ENCODE data around the gene SLC30A3.
A peak's percentile ranks its signal among the peaks of the same experiment; 100 is the strongest.

Gene SLC30A3

DNA sequence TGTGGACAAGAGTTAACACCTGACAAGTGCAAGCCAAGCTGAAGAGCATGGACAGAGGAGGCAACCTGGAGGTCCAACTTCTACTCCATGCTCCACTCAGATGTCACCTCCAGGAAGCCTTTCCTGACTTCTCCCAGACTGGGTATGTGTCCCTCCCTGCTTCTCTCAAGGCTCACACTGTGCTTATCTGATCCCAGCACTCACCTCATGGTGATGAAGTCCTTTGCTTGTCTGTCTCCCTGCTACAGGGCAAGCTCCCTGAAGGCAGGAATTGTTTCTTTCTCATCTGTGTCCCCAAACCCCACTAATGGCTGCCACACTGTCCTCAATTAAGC, 2.7 kb upstream of the SLC30A3 start:
- TF ChIP-seq EZH2 (IDR thresholded peaks at IDR 0.05) (no peak), POLR2AphosphoS5 (IDR thresholded peaks at IDR 0.05; ENCODE audit: borderline replicate concordance, low read depth, low read length) (no peak), FOXP2 (optimal IDR thresholded peaks at IDR 0.05; ENCODE audit: control extremely low read depth, extremely low read length, insufficient read depth) (no peak)
- H3K27ac ChIP-seq, result no peak overlapping the region
- H3K4me3 ChIP-seq, result no peak overlapping the region
- no peak overlapping the region for H3K9ac ChIP-seq (ENCODE audit: insufficient read length)
- H3K36me3 ChIP-seq (ENCODE audit: insufficient read depth, low read length), result no peaks in the 10 kb centered on the region
- no peak for DNase-seq (ENCODE audit: low read depth, low spot score)
- H3K9me3 ChIP-seq (ENCODE audit: low read depth, low read length), result no peaks in the 10 kb centered on the region

- Histone ChIP-seq H3K27ac (no peak overlapping the region), H3K9ac (ENCODE audit: insufficient read length) (no peak overlapping the region), H3K9me3 (ENCODE audit: low read depth, low read length) (no peaks in the 10 kb centered on the region), H3K4me3 (peak overlapping the region; percentile 7; the same call in 1 of the 2 replicates), H3K36me3 (ENCODE audit: insufficient read depth, low read length) (no peaks in the 10 kb centered on the region)
- DNase-seq (ENCODE audit: low read depth, low spot score), result no peak
- TF ChIP-seq EZH2 (IDR thresholded peaks at IDR 0.05), result no peak
- TF ChIP-seq FOXP2 (optimal IDR thresholded peaks at IDR 0.05; ENCODE audit: control extremely low read depth, extremely low read length, insufficient read depth), result no peak
- no peak for TF ChIP-seq POLR2AphosphoS5 (IDR thresholded peaks at IDR 0.05; ENCODE audit: borderline replicate concordance, low read depth, low read length)
These were observed 2.1 kb upstream of the SLC30A3 start for GRCh38 chr2:27264753-27265535.

GRCh38 chr2:27264253-27264752, 1.5 kb upstream of the SLC30A3 start:
- no peaks in the 10 kb centered on the region for H3K36me3 ChIP-seq (ENCODE audit: insufficient read depth, low read length)
- DNase-seq (ENCODE audit: low read depth, low spot score), result no peak
- no peak overlapping the region for H3K27ac ChIP-seq
- TF ChIP-seq POLR2AphosphoS5 (IDR thresholded peaks at IDR 0.05; ENCODE audit: borderline replicate concordance, low read depth, low read length) (no peak), EZH2 (IDR thresholded peaks at IDR 0.05) (no peak), FOXP2 (optimal IDR thresholded peaks at IDR 0.05; ENCODE audit: control extremely low read depth, extremely low read length, insufficient read depth) (no peak)
- H3K4me3 ChIP-seq, result peak overlapping the region; percentile 93
- H3K9me3 ChIP-seq (ENCODE audit: low read depth, low read length), result no peaks in the 10 kb centered on the region
- H3K9ac ChIP-seq (ENCODE audit: insufficient read length), result no peak overlapping the region

DNA sequence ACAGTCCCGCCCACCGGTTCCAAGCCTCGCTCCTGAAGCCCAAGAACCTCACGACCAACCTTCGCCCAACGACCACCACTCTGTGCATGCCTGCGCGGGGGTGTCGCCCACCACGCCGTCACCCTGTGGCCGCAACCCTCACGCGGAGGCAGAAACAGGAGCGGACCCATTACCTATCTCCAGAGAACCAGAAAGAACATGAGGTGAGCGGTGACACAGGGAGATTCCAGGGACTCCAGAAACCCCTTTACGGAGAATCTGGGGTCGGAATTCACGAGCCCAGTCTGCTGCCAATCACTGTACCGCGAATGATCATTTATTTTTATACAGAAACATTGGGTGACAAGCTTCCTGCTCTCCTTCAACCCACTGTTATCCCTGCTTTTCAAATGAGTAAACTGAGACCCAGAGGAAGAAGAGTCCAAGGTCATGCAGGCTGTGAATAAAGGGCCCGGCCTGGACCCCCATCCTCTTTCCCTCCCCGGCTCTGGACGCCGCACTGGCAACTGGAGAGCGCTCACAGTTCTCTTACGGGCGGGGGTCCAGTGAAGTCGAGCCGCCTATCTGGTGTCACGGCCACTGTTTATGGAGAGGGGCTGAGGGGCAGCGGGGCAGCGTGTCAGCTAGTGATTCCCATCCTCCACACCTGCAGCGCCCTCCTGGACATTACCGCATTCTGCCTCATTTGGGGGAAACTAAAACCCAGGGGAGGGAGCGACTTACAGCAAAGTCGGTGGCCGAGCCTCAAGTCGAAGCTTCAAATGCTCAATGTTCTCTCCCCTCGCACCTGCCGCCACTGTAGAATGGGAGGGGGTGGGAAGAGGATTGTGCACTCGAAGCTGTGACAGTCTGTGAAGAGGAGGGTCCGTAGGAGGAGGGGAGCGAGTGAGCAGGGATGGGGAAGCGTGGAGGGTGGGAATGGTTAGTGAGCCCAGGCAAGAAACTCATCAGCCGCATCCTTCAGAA, 723 bp upstream of the SLC30A3 start:
- Histone ChIP-seq H3K9ac (ENCODE audit: insufficient read length) (peak overlapping the region; percentile 60), H3K4me3 (peak overlapping the region; percentile 93), H3K27ac (no peak overlapping the region), H3K36me3 (ENCODE audit: insufficient read depth, low read length) (no peaks in the 10 kb centered on the region), H3K9me3 (ENCODE audit: low read depth, low read length) (no peaks in the 10 kb centered on the region)
- TF ChIP-seq FOXP2 (optimal IDR thresholded peaks at IDR 0.05; ENCODE audit: control extremely low read depth, extremely low read length, insufficient read depth) (no peak), POLR2AphosphoS5 (IDR thresholded peaks at IDR 0.05; ENCODE audit: borderline replicate concordance, low read depth, low read length) (no peak), EZH2 (IDR thresholded peaks at IDR 0.05) (no peak)
- DNase-seq (ENCODE audit: low read depth, low spot score), result no peak

DNA sequence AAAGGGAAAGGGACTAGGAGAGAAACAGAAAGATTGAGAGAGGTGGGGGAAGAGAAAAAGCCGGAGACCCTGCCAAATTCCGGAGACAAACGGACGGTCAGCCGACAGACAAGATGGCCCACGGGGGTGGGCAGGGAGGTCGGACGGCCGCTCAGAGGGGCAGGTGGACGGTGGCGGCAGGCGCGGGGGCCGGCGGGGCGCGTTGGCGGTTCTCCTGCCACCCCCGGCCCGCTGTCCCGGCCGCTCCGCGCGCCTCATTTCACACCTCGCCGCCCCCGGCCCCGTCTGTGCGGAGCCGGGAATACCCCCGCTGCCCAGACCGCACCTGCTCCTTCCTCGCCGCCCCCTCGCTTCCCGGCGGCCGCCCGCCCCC, 935 bp downstream of the SLC30A3 start:
- H3K27ac ChIP-seq, result no peak overlapping the region
- DNase-seq (ENCODE audit: low read depth, low spot score), result no peak
- H3K9ac ChIP-seq (ENCODE audit: insufficient read length), result peak overlapping the region; percentile 81
- no peaks in the 10 kb centered on the region for H3K9me3 ChIP-seq (ENCODE audit: low read depth, low read length)
- no peak for TF ChIP-seq POLR2AphosphoS5 (IDR thresholded peaks at IDR 0.05; ENCODE audit: borderline replicate concordance, low read depth, low read length)
- TF ChIP-seq FOXP2 (optimal IDR thresholded peaks at IDR 0.05; ENCODE audit: control extremely low read depth, extremely low read length, insufficient read depth), result no peak
- TF ChIP-seq EZH2 (IDR thresholded peaks at IDR 0.05), result no peak
- no peaks in the 10 kb centered on the region; the same call in 1 of the 2 replicates for H3K36me3 ChIP-seq (ENCODE audit: insufficient read depth, low read length)
- H3K4me3 ChIP-seq, result peak overlapping the region; percentile 93

GRCh38 chr2:27261241-27261925, 1.5 kb downstream of the SLC30A3 start:
- Histone ChIP-seq H3K27ac (no peak overlapping the region), H3K4me3 (peak overlapping the region; percentile 93), H3K36me3 (ENCODE audit: insufficient read depth, low read length) (no peaks in the 10 kb centered on the region; the same call in 1 of the 2 replicates), H3K9ac (ENCODE audit: insufficient read length) (peak overlapping the region; percentile 81), H3K9me3 (ENCODE audit: low read depth, low read length) (no peaks in the 10 kb centered on the region)
- TF ChIP-seq EZH2 (IDR thresholded peaks at IDR 0.05), result no peak
- TF ChIP-seq POLR2AphosphoS5 (IDR thresholded peaks at IDR 0.05; ENCODE audit: borderline replicate concordance, low read depth, low read length), result no peak
- no peak for TF ChIP-seq FOXP2 (optimal IDR thresholded peaks at IDR 0.05; ENCODE audit: control extremely low read depth, extremely low read length, insufficient read depth)
- DNase-seq (ENCODE audit: low read depth, low spot score), result no peak

- no peak for DNase-seq (ENCODE audit: low read depth, low spot score)
- Histone ChIP-seq H3K36me3 (ENCODE audit: insufficient read depth, low read length) (no peaks in the 10 kb centered on the region; the same call in 1 of the 2 replicates), H3K9me3 (ENCODE audit: low read depth, low read length) (no peaks in the 10 kb centered on the region), H3K27ac (no peak overlapping the region), H3K9ac (ENCODE audit: insufficient read length) (no peak overlapping the region), H3K4me3 (no peak overlapping the region)
- TF ChIP-seq FOXP2 (optimal IDR thresholded peaks at IDR 0.05; ENCODE audit: control extremely low read depth, extremely low read length, insufficient read depth) (no peak), EZH2 (IDR thresholded peaks at IDR 0.05) (no peak), POLR2AphosphoS5 (IDR thresholded peaks at IDR 0.05; ENCODE audit: borderline replicate concordance, low read depth, low read length) (no peak)
These were observed 4.8 kb downstream of the SLC30A3 start for GRCh38 chr2:27258051-27258450.
